HG02852 (cell line): ENCODE data around the gene MYCBP2.
A peak's percentile ranks its signal among the peaks of the same experiment; 100 is the strongest.
"Not testable (repeated sequence)": the region's sequence is repeated elsewhere in the genome, so short reads cannot be mapped to it uniquely, and the experiment has no call there.

Experiments used
- ATAC-seq: cut with Tn5 transposase; IDR thresholded peaks from one replicate; pipeline ENCODE4 v1.9.1; 2021; ENCODE audit warnings: mild to moderate bottlenecking, moderate library complexity; ENCODE audit not compliant: unreplicated experiment

The MYCBP2 gene

DNA sequence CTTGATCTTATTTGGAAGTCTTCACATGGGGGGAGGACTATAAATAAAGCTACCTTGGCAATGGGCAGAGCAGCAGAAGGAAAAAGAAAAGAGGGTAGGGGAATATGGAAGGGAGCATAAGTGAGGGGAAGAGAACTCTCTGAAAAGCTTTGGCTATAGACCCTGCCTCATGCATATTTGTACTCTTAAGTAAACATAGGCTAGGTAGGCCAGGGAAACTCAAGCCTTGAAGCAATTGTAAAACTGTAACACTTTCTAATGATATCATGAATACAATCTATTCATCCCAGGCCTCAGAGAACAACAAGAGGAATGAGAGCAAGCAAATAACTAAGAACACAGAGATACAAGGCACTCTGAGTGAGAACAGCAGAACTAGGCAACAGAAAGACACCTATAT, 20.4 kb downstream of the MYCBP2 start:
- ATAC-seq = no peak

DNA sequence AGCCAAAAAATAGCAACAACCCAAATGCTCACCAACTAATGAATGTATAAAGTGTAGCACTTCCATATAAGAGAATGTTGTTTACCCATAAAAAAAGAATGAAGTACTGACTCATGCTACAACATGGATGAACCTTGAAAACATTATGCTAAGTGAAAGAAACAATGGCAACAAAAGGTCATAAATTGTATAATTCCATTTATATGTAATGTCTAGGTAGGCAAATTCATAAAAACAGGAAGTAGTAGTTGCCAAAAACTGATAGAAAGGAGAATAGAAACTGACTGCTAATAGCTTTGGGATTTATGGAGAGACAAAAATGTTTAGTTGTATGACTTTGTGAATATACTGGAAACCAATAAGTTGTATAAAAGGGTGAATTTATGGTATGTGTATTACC, 21.6 kb downstream of the MYCBP2 start:
- no peak for ATAC-seq

DNA sequence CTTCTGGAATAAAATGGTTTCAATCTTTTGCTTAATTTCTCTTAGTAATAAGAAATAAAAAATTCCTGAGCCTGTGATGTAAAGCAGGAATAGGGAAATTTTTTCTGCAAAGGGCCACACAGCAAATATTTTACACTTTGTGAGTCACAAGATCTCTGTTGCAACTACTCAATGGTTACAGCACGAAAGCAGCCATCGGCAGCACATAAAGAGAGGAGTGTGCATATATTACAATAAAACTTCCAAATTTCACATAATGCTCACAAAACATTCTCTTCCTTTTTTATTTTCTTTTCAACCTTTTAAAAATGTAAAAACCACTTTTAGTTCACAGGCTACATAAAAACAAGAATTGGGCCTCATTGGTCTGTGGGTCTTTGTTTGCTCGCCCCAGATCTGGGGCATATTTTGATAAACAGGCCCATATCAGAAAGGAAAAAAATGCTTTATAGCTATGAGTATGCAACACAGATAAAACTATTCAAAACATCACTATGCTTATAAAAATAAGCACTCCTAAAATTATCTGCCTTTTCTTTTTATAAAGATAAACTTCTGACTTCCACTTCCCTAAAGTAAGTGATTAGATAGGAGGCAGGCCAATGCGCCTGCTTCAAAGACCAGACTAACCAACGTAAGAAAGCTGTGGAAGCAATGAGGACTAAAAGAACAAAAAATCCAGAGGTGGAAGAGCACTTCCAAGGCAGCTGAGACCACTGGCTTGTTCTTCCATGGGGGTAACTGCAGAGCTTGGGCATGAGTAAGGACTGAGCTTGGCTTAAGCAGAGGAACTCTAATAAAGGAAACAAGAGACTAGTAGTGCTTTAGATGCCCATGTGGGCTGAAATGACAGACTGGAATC, 26.5 kb downstream of the MYCBP2 start:
- no peak for ATAC-seq

DNA sequence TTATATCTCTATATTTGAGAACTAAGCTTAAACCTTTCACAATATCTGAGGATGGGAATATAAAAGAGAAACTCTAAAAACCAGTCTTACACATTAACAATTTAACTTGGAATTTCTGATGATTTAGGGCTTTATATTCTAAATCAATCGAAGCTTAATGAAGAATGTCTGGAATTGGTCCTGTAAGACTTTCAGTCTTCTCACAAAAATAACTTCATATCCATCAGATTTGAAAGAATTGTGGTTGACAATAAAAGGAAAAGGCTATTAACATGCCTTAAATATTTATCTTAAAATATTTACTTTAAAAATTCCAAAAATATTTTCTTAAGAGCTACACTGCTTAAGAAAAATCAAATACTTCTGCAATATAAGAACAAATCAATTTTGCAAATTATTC, 27.3 kb downstream of the MYCBP2 start:
- no peak for ATAC-seq

DNA sequence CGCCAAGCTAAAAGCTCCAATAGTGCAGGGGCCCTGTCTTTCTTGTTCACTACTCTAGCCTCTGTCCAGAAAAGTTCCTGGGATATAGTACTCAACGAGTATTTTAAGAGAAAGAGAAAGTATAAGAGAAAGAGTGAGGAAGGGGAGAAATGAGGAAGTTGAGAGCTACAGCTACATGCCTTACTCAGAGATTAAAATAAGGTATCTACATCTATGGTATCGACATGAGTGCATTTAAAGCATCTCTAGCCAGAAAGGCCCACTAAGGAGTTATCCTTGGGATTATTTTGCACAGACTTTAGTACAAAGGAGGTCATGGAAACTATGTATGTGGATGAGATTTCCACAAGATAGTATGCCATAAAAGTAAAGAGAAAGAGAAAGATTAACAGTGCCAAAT, 28.5 kb downstream of the MYCBP2 start:
- ATAC-seq = peak; percentile 79

DNA sequence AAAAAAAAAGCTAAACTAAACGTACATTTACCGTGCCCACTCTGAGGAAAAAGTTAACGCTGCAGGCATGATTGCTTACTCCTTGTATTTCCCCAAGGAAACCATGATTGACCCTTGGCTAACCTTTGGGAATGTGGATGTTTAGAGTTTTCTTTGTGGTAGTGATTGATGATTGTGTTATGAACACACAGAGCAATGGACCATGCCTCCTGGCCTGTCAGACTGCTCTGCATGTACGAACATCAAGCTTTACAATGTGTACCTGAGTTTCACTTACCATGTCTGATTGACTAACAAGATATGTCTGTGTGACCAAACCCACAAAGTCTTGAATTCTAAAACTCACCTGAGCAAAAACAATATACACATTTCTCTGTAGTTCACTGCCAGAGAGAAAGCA, 35.1 kb downstream of the MYCBP2 start:
- ATAC-seq = peak; percentile 53

DNA sequence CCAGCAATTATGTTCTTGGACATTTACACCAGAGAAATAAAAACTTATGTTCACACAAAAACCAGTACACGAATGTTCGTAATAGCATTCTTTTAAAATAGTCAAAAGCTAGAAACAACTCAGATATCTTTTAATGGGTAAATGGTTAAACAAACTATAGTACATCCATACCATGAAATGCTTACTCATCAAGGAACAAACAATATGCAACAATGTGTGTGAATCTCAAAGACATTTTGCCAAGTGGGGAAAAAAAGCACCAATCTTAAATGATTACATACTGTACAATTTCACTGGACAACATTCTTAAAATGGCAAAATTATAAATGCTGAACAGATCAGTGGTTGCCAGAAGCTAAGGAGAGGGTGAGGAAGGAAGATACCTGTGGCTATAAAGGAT, 36.6 kb downstream of the MYCBP2 start:
- no peak for ATAC-seq

DNA sequence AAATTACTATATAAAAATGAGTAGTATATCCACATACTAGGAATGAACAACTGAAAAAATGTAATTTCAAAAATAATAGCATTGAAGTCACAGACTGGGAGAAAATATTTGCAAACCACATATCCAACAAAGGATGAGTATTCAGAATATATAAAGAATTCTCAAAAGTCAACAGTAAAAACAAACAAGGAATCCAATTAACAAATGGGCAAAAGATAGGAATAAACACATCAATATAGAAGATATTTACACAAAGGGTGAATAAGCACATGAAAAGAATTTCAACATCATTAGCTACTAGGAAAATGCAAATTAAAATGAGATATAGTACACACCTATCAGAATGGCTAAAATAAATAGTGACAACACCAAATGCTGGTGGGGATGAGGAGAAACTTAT, 37.0 kb downstream of the MYCBP2 start:
- no peak for ATAC-seq

DNA sequence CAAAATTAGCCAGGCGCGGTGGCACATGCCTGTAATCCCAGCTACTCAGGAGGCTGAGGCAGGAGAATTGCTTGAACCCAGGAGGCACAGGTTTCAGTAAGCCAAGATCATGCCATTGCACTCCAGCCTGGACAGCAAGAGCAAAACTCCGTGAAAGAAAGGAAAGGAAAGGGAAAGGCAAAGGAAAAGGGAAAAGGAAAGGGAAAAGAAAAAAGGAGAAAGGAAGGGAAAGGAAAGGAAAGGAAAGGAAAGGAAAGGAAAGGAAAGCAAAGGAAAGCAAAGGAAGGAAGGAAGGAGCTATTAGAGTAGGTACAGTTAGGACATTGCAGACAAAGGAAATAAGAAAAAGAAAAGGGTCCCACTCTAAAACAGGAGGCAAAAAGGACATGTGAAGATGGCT, 41.3 kb downstream of the MYCBP2 start:
- ATAC-seq = not testable (repeated sequence)

DNA sequence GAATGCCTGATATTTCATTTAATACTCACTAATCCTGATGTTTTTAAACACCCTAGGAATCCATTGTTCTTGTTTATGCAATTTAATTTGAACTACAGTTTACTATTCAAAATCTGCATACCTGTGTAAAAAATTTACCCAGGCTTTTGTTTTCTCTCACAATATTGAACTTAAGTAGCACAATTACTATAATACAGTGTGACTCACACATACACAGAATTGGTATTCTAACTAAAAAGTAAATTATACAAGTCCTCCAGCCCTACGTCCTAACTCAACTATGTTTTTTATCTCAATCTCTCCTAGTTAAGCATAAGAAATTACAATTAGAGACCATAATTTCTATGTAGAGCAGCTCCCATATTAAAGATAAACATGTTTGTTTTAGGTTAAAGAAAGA, 41.8 kb downstream of the MYCBP2 start:
- ATAC-seq = no peak

DNA sequence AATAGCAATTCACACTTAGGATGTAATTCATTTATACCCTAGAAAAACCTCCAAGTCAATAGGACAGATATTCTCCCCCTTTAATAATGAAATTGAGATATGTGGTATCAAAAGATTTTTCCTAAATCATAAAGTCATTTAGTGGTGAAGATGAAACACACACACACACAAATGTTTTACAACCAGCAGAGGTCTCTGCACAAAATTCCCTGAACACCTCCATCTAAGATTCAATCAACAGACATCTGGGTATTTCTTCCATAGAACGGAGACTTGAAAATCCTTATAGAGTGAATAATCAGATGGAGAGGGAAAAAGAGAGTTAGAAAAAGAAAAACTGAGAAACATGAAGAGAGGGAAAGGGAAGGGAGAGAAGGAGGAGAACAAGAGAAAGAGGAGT, 52.8 kb downstream of the MYCBP2 start:
- ATAC-seq = no peak

DNA sequence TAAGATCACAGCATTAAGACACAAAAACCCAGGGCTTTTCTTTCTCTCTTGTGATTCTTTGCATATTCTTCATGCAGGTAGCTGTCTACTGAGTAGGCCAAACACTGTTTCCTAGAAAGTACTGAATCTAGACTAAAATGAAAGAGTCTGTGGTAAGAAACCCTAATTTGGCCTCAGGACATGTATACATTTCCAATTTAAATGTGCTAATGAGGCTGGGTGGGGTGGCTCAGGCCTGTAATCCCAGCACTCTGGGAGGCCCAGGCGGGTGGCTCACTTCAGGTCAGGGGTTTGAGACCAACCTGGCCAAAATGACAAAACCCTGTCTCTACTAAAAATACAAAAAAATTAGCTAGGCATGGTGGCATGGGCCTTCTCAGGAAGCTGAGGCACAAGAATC, 57.8 kb downstream of the MYCBP2 start:
- no peak for ATAC-seq

DNA sequence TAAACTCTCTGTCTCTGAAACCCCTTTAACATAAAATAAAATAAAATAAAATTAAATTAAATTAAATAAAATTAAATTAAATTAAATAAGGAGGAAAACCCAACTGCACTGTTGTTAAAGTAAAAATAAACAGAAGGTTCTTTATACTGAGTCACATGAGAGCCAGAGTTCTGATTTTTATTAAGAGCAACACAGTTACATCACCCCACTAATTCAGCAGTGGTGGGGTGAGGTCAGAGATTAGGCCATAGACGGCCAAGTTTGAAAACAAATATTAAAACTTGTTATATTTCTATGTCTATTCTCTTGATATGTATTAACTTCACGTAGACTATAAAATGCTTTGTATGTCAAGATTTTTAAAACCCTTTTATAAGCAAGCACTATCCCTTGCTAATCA, 59.5 kb downstream of the MYCBP2 start:
- ATAC-seq = no peak

DNA sequence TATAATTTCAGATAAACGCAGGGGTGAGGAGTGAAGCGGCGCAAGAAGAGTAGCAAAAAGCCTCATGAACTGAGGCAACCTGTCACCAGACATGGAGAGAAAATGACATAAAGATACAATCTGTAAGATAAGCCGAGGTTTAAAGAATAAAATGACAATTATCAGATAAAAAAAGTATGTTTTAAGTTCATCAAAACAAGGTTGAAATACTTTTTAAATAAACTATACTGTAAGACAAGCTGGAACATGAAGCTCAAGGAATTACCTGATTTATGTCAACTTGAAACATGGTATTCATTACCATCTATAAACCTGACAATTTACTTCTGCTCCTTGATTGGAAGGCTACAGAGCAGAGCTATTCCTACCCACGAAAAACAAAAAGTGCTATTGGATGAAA, 61.6 kb downstream of the MYCBP2 start:
- ATAC-seq = no peak

DNA sequence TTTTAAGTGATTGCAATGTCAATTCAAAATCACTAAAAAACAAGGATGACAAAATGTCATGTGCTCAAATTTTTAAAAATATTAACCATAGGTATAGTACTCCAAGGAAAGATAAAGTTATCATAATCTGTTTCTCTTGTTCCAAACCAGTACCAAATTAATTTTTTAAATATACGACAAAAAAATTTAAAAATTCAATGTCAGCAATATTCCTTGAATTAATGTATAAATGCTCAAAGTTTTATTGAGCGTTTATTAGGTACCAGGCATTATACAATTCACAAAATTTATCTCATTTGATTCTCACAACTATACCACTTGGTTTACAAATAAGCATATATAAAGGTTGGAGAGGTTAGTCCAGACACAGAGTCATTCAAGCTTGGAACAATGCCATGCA, 64.7 kb downstream of the MYCBP2 start:
- no peak for ATAC-seq

DNA sequence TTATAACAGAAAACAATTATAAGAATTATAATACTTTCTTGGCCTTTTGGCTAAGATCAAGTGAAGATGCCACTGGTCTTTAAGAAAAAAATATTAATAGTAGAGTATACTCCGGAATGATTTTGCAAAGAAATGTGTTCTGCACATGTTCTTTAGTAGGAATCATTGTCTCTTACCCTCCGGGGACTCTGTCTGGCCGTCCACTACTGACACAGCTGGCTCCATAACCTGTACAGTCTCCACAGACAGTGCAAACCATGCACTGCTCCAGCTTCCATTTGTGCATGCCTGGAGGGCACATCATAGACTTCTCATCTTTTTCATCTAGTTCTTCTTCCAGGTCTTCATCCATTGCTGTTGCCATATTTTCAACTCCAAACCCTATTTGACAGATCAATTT, 75.9 kb downstream of the MYCBP2 start:
- ATAC-seq = no peak

DNA sequence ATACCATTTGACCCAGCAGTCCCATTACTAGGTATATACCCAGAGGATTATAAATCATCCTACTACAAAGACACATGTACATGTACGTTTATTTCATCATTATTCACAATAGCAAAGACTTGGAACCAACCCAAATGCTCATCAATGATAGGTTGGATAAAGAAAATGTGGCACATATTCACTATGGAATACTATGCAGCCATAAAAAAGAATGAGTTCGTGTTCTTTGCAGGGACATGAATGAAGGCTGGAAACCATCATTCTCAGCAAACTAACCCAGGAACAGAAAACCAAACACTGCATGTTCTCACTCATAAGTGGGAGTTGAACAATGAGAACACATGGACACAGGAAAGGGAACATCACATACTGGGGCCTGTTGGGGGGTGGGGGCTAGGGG, 81.7 kb downstream of the MYCBP2 start:
- ATAC-seq = not testable (repeated sequence)

DNA sequence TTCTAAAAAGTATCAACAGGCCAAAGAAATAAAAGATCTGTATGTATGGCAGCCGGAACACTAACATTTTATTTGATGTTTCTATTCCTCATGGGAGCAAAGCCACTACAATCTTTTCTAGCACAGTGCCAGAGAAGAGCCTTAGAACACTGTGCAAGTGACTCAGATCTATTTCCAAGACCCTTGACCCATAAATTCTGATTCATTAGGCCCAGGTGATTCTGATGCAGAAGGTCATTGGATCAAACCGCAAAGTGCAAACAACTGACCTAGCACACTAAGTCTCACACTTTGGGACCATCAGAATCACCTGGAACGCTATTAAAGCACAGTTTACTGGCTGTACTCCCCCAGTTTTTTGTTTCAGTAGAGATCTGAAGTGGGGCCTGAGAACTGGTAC, 87.6 kb downstream of the MYCBP2 start:
- no peak for ATAC-seq

DNA sequence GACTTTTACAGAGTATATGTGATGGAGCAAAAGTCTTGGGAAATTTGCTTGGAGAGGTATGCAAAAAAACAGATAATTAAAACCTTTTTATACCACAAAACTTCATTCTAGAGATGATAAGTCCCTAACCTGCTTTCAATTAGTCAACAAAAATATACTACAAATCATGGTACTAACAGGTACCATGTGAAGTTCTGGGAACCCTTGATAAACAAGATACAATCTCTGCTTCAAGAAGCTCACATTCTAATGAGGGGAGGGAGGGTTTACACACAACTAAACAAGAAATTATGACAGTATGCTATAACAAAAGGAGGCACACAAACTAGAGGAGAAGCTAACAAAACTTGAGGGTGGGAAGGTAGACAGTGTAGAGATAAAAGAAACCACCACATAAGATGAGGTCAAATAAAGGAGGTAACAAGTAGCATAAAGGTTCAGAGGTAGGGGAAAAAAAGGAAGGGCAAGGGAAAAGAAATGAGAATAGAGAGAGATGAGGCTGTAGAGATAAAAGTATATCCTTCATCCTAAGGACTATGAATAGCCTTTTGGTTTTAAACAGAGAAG, 91.4 kb downstream of the MYCBP2 start:
- ATAC-seq = no peak

DNA sequence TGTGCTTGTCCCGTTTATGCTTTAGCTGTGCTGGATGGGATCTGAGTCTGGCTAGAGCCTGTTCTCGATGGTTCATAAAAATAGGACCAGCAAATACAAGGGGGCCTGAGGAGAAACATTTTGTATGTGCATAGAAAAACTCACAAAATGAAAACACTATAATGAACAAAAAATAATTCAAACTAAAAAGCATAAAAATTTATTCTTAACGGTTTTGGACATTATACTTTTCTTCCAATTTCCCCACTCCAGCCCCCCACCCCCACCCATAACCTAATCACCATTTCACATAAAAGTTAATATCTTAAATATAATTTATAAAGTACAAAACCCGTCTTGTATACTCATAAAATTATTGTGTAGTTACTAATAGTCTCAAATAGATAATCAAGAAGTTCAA, 93.7 kb downstream of the MYCBP2 start:
- ATAC-seq = no peak

DNA sequence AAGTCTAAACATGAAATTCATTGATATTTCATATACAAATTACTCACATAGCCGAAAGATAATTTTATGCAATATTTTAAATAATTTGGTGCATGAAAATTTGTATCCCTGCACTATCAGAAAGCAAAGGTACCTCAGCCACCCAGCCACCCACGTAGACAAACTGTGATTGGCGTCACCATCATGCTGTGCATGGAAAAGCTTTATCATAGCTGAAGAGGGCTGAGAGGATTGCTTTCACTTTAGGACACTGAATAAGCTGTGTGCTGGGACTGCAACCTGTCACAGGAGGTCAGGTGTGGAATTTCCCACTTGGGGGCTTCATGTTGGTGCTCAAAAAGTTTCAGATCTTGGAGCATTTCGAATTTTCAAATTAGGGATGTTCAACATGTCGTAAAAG, 96.3 kb downstream of the MYCBP2 start:
- ATAC-seq = no peak

DNA sequence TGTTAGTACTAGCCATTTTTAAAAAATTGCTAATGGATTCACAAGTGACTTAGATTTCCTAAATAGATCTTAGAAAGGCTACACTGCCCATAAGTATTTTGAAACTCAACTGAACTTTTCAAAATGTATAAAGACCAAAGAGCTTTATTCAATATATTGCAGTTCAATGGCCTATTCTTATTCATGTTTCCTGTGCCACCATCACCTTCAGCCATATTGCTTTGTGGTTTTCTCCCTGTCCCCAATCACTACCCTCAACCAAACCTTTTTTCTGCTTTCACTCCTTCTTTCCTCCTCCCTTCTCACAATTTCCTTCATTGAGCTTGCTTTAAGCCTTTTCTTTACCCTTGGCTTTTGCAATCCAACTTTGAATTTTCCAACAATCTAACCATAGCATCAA, 100.9 kb downstream of the MYCBP2 start:
- ATAC-seq = no peak

DNA sequence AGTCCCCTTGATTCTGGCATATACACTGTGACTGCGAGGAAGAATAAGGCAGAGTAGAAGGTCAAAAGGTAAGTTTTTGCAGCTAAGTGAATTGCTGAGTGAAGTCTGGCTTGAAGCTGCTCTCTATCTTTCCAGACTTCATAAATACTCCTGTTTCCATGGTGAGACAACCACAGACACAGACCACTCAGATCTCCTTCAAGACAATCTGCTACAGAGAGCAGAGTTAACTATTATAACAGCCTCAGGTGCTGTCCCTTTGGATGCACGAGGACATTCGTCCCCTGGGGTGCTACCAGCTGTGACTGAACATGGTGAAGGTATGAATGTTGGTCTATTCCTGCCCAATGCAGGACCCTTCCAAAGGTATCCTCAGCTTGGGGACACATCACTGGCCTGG, 104.0 kb downstream of the MYCBP2 start:
- no peak for ATAC-seq
